ENCODE data around the gene SALL1. TPM values are rescaled to one million over a fixed set of nuclear protein-coding genes. Genes with fewer than 3 reads are reported as not detected.

Gene SALL1
- total RNA-seq, 1 donor from 2014 or later: 15.0 TPM

DNA sequence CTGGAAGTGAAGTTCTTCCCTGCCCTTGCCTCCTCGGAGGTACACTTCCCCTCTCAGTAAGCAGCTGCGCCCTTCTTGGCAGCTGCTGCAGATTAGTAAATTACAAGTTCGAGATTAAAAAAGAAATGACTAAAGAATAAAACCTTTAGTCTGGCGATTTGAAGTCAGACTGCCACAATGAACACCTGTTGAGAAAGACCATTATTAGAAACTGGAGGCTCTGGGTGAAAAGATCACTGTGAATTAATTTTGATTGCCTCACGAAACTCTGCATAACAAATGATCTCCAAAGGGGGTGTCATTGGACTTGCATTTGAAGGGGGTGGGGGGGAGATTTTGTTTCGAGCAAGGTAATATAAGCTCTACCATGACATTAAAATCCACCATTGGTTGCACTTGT is 39.3 kb downstream of the SALL1 start:
- Histone ChIP-seq H3K36me3 (ENCODE audit: insufficient read depth, low read length) (no peaks in the 10 kb centered on the region), H2AFZ (ENCODE audit: low read depth, low read length) (no peak overlapping the region), H4K20me1 (ENCODE audit: insufficient read depth, low read length) (no peaks in the 10 kb centered on the region), H3K4me3 (ENCODE audit: insufficient read depth, low read depth, low read length) (no peak overlapping the region), H3K27ac (ENCODE audit: low read depth, low read length) (no peak overlapping the region), H3K4me2 (ENCODE audit: low read length) (no peak overlapping the region), H3K9me3 (ENCODE audit: insufficient read depth, low read depth, low read length) (no peaks in the 10 kb centered on the region), H3K27me3 (ENCODE audit: insufficient read depth, low read length) (peaks cover 38% of the 10 kb centered on the region), H3K79me2 (ENCODE audit: insufficient read depth, low read length) (no peaks in the 10 kb centered on the region), H3K4me1 (ENCODE audit: insufficient read depth, low read length) (peaks cover 3% of the 10 kb centered on the region), H3K9ac (ENCODE audit: low read length) (no peak overlapping the region)
- peaks cover 63% of the 10 kb centered on the region for H3K27me3 Mint-ChIP-seq (ENCODE audit: low read depth, unreplicated experiment)
- TF ChIP-seq CTCF (IDR thresholded peaks at IDR 0.05; ENCODE audit: insufficient read depth, low read depth, low read length) (no peak), EZH2 (IDR thresholded peaks at IDR 0.05; ENCODE audit: insufficient read depth, low read length) (no peak)
- no peak overlapping the region for H3K4me3 Mint-ChIP-seq (ENCODE audit: unreplicated experiment)
- DNase-seq (ENCODE audit: low read depth) (no peak), FAIRE-seq (no peak)
- no peaks in the 10 kb centered on the region for H3K4me1 Mint-ChIP-seq (ENCODE audit: low read depth, unreplicated experiment)
- peaks cover 6% of the 10 kb centered on the region for H3K9me3 Mint-ChIP-seq (ENCODE audit: unreplicated experiment)
- no peak overlapping the region for H3K27ac Mint-ChIP-seq (ENCODE audit: unreplicated experiment)
- H3K36me3 Mint-ChIP-seq (ENCODE audit: low read depth, unreplicated experiment): no peaks in the 10 kb centered on the region

DNA sequence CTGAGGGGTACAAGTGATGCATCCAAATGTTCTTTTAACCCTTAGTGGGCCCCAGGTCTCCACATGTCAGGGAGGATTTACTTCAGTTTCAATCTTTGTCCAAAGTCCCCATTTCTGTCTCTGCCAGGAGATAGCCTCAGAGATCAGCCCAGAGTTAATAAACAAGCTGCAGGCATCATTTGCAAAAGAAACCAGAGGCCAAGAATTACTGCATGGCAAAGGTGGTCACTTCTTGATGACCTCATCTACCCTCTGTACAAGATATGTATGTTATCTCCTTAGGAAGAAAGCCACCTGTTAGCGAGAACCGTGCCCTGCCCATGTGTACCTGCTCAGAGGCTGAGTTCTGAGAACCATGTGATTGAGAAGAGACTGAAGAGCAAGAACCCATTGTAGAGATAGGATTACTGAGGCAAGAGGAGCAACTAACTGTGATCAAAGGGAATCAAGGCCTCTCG is 40.3 kb downstream of the SALL1 start:
- Histone ChIP-seq H3K9me3 (ENCODE audit: insufficient read depth, low read depth, low read length) (no peaks in the 10 kb centered on the region), H3K9ac (ENCODE audit: low read length) (no peak overlapping the region), H3K79me2 (ENCODE audit: insufficient read depth, low read length) (no peaks in the 10 kb centered on the region), H3K27ac (ENCODE audit: low read depth, low read length) (no peak overlapping the region), H4K20me1 (ENCODE audit: insufficient read depth, low read length) (no peaks in the 10 kb centered on the region), H3K27me3 (ENCODE audit: insufficient read depth, low read length) (peaks cover 38% of the 10 kb centered on the region), H3K4me2 (ENCODE audit: low read length) (no peak overlapping the region), H3K4me1 (ENCODE audit: insufficient read depth, low read length) (peaks cover 3% of the 10 kb centered on the region), H3K36me3 (ENCODE audit: insufficient read depth, low read length) (no peaks in the 10 kb centered on the region), H2AFZ (ENCODE audit: low read depth, low read length) (no peak overlapping the region), H3K4me3 (ENCODE audit: insufficient read depth, low read depth, low read length) (no peak overlapping the region)
- Mint-ChIP-seq H3K27ac (ENCODE audit: unreplicated experiment) (no peak overlapping the region), H3K4me3 (ENCODE audit: unreplicated experiment) (no peak overlapping the region), H3K9me3 (ENCODE audit: unreplicated experiment) (peaks cover 5% of the 10 kb centered on the region), H3K36me3 (ENCODE audit: low read depth, unreplicated experiment) (no peaks in the 10 kb centered on the region), H3K27me3 (ENCODE audit: low read depth, unreplicated experiment) (peaks cover 59% of the 10 kb centered on the region), H3K4me1 (ENCODE audit: low read depth, unreplicated experiment) (no peaks in the 10 kb centered on the region)
- no peak for DNase-seq (ENCODE audit: low read depth)
- TF ChIP-seq EZH2 (IDR thresholded peaks at IDR 0.05; ENCODE audit: insufficient read depth, low read length) (no peak), CTCF (IDR thresholded peaks at IDR 0.05; ENCODE audit: insufficient read depth, low read depth, low read length) (no peak)
- FAIRE-seq: no peak

GRCh38 chr16:51109173-51109572 is 41.9 kb downstream of the SALL1 start:
- no peak for TF ChIP-seq CTCF (IDR thresholded peaks at IDR 0.05; ENCODE audit: insufficient read depth, low read depth, low read length)
- no peak for TF ChIP-seq EZH2 (IDR thresholded peaks at IDR 0.05; ENCODE audit: insufficient read depth, low read length)
- Histone ChIP-seq H3K9me3 (ENCODE audit: insufficient read depth, low read depth, low read length) (no peaks in the 10 kb centered on the region), H4K20me1 (ENCODE audit: insufficient read depth, low read length) (no peaks in the 10 kb centered on the region), H2AFZ (ENCODE audit: low read depth, low read length) (no peak overlapping the region), H3K4me1 (ENCODE audit: insufficient read depth, low read length) (peaks cover 3% of the 10 kb centered on the region), H3K27ac (ENCODE audit: low read depth, low read length) (no peak overlapping the region), H3K36me3 (ENCODE audit: insufficient read depth, low read length) (no peaks in the 10 kb centered on the region), H3K4me2 (ENCODE audit: low read length) (no peak overlapping the region), H3K27me3 (ENCODE audit: insufficient read depth, low read length) (peaks cover 29% of the 10 kb centered on the region), H3K9ac (ENCODE audit: low read length) (no peak overlapping the region), H3K4me3 (ENCODE audit: insufficient read depth, low read depth, low read length) (no peak overlapping the region), H3K79me2 (ENCODE audit: insufficient read depth, low read length) (no peaks in the 10 kb centered on the region)
- Mint-ChIP-seq H3K9me3 (ENCODE audit: unreplicated experiment) (peaks cover 5% of the 10 kb centered on the region), H3K27me3 (ENCODE audit: low read depth, unreplicated experiment) (peaks cover 48% of the 10 kb centered on the region), H3K27ac (ENCODE audit: unreplicated experiment) (no peak overlapping the region), H3K4me1 (ENCODE audit: low read depth, unreplicated experiment) (no peaks in the 10 kb centered on the region), H3K4me3 (ENCODE audit: unreplicated experiment) (no peak overlapping the region), H3K36me3 (ENCODE audit: low read depth, unreplicated experiment) (no peaks in the 10 kb centered on the region)
- FAIRE-seq (no peak), DNase-seq (ENCODE audit: low read depth) (no peak)

Measured in astrocyte (in vitro differentiated cells and primary cell).